Thoracic aorta (tissue), 2 donors: ENCODE data around the gene SLC17A9. TPM values are rescaled to one million over a fixed set of nuclear protein-coding genes. Genes with fewer than 3 reads are reported as not detected.
A peak's percentile ranks its signal among the peaks of the same experiment; 100 is the strongest.

ENCODE experiments used
- ATAC-seq: fragments of 150-250 bp; one replicate; pipeline ENCODE4 v1.8.0; 2017; ENCODE audit warnings: low read depth; ENCODE audit not compliant: insufficient number of reproducible peaks, low FRiP score
- DNase-seq: peaks from one replicate; pipeline ENCODE4 v3.0.0-alpha.2; 2020; ENCODE audit warnings: low spot score
- H3K27ac ChIP-seq, 2 donors: fragments of 200-600 bp; sonication (generic); 1 replicate in 1 of 2; 2 replicates in 1 of 2; pipeline ENCODE4 v1.5.1; 2016; ENCODE audit warnings: mild to moderate bottlenecking in 2 of 2, moderate library complexity in 2 of 2
- H3K27me3 ChIP-seq: fragments of 200-600 bp; sonication (generic); replicated peaks from 2 replicates; pipeline ENCODE4 v1.6.0; 2016; ENCODE audit warnings: mild to moderate bottlenecking; ENCODE audit not compliant: insufficient read depth
- H3K36me3 ChIP-seq: fragments of 200-600 bp; sonication (generic); one replicate; pipeline ENCODE4 v1.5.1; 2016
- H3K4me1 ChIP-seq, 2 donors: fragments of 200-600 bp; sonication (generic); 1 replicate in 1 of 2; 2 replicates in 1 of 2; pipeline versions ENCODE4 v1.5.1 to v1.6.0; 2016; ENCODE audit warnings: low read depth in 2 of 2, mild to moderate bottlenecking in 1 of 2; ENCODE audit not compliant: control insufficient read depth in 1 of 2
- H3K4me3 ChIP-seq: fragments of 200-600 bp; sonication (generic); 2 replicates; pipeline ENCODE4 v1.5.1; 2016; ENCODE audit warnings: mild to moderate bottlenecking
- H3K9me3 ChIP-seq: fragments of 200-600 bp; sonication (generic); 2 replicates; pipeline ENCODE4 v1.5.1; 2016
- total RNA-seq, 2 donors: library from RNA; depleted of rRNA; stranded (reverse); fragments of >200 nt; gene quantifications; one replicate each; pipeline versions ENCODE4 v1.1.0 to v1.2.3, GENCODE V29; 2016
- TF ChIP-seq, protein P1 (sequence below): fragments of 200-600 bp; sonication (generic); IDR thresholded peaks from one replicate; pipeline ENCODE4 v1.5.1; 2019; ENCODE audit warnings: antibody characterized with exemption

SLC17A9 gene
- total RNA-seq, 2 donors from 2014 or later: 17.9 to 18.8 TPM

DNA sequence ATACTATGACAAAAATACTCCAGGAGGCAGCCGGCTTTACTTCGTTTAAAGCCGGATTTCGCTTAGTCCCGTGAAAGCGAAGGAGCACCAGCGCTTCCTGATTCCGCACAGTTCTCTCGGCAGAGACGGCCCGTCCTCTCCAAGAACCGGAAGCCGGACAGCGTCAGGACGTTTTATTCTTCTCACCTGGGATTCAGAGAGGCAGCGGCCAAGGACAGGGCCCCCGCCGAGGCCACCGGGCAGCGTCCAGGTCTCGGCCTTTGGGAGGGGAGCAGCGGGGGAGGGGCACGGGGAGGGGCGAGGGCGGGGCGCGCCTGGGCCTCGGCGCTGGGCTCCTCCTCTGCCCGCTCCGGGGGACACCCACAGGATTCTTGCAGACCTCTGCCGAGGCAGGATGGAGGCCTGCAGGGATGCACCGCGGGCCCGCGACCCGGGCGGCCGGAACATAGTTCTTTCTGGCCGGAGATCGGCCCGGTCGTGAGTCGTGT, 23.4 kb upstream of the SLC17A9 start:
- Histone ChIP-seq H3K4me3 (peak overlapping the region; percentile 84), H3K27ac (peak overlapping the region; percentile 74 to 82), H3K27me3 (no peaks in the 10 kb centered on the region), H3K4me1 (peaks cover 27 to 53% of the 10 kb centered on the region in 2 donors), H3K36me3 (no peaks in the 10 kb centered on the region), H3K9me3 (no peaks in the 10 kb centered on the region)
- DNase-seq (no peak), ATAC-seq (no peak)
- TF ChIP-seq, protein P1, sequence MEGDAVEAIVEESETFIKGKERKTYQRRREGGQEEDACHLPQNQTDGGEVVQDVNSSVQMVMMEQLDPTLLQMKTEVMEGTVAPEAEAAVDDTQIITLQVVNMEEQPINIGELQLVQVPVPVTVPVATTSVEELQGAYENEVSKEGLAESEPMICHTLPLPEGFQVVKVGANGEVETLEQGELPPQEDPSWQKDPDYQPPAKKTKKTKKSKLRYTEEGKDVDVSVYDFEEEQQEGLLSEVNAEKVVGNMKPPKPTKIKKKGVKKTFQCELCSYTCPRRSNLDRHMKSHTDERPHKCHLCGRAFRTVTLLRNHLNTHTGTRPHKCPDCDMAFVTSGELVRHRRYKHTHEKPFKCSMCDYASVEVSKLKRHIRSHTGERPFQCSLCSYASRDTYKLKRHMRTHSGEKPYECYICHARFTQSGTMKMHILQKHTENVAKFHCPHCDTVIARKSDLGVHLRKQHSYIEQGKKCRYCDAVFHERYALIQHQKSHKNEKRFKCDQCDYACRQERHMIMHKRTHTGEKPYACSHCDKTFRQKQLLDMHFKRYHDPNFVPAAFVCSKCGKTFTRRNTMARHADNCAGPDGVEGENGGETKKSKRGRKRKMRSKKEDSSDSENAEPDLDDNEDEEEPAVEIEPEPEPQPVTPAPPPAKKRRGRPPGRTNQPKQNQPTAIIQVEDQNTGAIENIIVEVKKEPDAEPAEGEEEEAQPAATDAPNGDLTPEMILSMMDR: no peak

GRCh38 chr20:62931464-62931863, 21.0 kb upstream of the SLC17A9 start:
- peaks cover 28 to 63% of the 10 kb centered on the region in 2 donors for H3K4me1 ChIP-seq
- no peaks in the 10 kb centered on the region for H3K36me3 ChIP-seq
- TF ChIP-seq, protein P1: no peak
- no peaks in the 10 kb centered on the region for H3K9me3 ChIP-seq
- H3K27me3 ChIP-seq: no peaks in the 10 kb centered on the region
- H3K27ac ChIP-seq: no peak overlapping the region
- no peak for ATAC-seq
- no peak overlapping the region for H3K4me3 ChIP-seq
- DNase-seq: no peak

DNA sequence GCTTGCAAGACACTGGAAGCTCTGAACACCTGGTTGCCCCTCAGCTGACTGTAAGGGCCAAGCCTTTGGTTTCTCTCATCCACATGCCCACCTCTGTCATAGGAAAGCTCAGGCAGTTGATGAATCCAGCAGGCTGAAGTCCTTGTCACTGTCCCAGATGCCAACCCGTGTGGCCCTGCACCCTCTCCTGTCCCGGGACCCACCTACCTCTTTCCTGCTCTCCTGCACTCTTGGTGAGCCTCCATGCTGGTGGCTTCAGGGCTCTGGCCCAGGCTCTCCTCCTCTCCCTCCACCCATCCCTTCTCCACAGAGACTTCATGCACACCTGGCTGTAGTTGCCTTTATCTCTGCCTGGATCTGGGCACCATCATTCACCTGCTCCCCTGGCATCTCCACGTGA, 18.5 kb upstream of the SLC17A9 start:
- peaks cover 16 to 48% of the 10 kb centered on the region in 2 donors for H3K4me1 ChIP-seq
- no peak overlapping the region for H3K4me3 ChIP-seq
- ATAC-seq (no peak), DNase-seq (no peak)
- no peak overlapping the region for H3K27ac ChIP-seq
- H3K36me3 ChIP-seq: no peaks in the 10 kb centered on the region
- H3K9me3 ChIP-seq: no peaks in the 10 kb centered on the region
- H3K27me3 ChIP-seq: no peaks in the 10 kb centered on the region
- TF ChIP-seq, protein P1: no peak

DNA sequence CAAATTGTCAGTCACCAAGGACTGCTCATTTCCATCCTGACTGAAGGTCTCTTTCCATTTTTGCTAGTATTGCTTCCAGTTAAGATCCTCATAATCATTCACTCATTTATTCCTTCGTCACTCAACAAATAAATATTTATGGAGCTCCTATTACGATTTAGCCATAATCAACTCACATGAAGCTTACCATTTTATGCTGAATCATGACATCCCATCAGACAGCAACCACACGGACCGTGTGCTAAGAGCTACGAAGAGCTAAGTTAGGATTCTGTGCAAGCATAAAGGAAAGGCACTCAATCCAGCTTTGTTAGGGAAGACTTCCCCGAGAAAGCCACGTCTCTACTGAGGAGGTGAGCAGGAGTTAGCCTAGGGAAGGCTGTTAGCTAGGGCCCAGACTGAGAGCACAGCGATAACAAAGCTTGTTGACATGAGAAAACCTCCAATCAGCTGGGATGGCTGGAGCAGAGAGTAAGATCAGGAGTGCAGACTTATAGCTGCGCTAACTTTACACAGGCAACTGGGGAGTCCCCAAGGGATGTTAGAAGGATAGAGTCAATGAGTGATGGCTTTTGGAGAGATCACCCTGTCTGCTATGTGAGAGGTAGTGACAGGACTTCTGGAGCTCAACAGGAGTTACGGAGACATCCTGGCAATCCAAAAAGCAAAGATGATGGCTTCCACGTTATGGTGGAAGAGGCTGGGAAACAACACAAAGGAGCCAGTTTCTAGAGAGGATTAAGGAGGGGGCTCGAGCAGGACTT, 17.1 kb upstream of the SLC17A9 start:
- no peak for ATAC-seq
- Histone ChIP-seq H3K4me3 (no peak overlapping the region), H3K36me3 (no peaks in the 10 kb centered on the region), H3K27me3 (no peaks in the 10 kb centered on the region), H3K27ac (no peak overlapping the region), H3K4me1 (peaks cover 24 to 51% of the 10 kb centered on the region in 2 donors), H3K9me3 (no peaks in the 10 kb centered on the region)
- no peak for DNase-seq
- TF ChIP-seq, protein P1: no peak

GRCh38 chr20:62935968-62936585, 16.4 kb upstream of the SLC17A9 start:
- H3K4me3 ChIP-seq: peak overlapping the region; percentile 91
- no peaks in the 10 kb centered on the region for H3K9me3 ChIP-seq
- no peak overlapping the region for H3K27ac ChIP-seq
- no peak for DNase-seq
- H3K4me1 ChIP-seq: peaks cover 24 to 58% of the 10 kb centered on the region in 2 donors
- no peaks in the 10 kb centered on the region for H3K36me3 ChIP-seq
- H3K27me3 ChIP-seq: no peaks in the 10 kb centered on the region
- ATAC-seq: no peak
- TF ChIP-seq, protein P1: no peak
